Kidney glomerular epithelial cell (primary cell): ENCODE data around the gene TM4SF5.

Source experiments
- DNase-seq: peaks from one replicate; lab custom pipeline; 2025; lab: John Stamatoyannopoulos, UW

The TM4SF5 gene

GRCh38 chr17:4747847-4748246 lies 23.8 kb upstream of the TM4SF5 start:
- no peak for DNase-seq

- DNase-seq: no peak
These were observed 23.0 kb upstream of the TM4SF5 start for GRCh38 chr17:4748686-4749085.

GRCh38 chr17:4750606-4751005 lies 21.1 kb upstream of the TM4SF5 start:
- DNase-seq: no peak

GRCh38 chr17:4751932-4752331 lies 19.8 kb upstream of the TM4SF5 start:
- no peak for DNase-seq

GRCh38 chr17:4753392-4753791 lies 18.3 kb upstream of the TM4SF5 start:
- no peak for DNase-seq

- DNase-seq: no peak
These were observed 11.9 kb upstream of the TM4SF5 start for GRCh38 chr17:4759776-4760236.

- no peak for DNase-seq
These were observed 7.1 kb upstream of the TM4SF5 start for GRCh38 chr17:4764595-4764994.

GRCh38 chr17:4766201-4766600 lies 5.5 kb upstream of the TM4SF5 start:
- no peak for DNase-seq

- no peak for DNase-seq
These were observed 5.0 kb upstream of the TM4SF5 start for GRCh38 chr17:4766723-4767122.

- DNase-seq: no peak
These were observed 3.4 kb upstream of the TM4SF5 start for GRCh38 chr17:4768298-4768697.

- peak; percentile 24 for DNase-seq
These were observed 2.1 kb upstream of the TM4SF5 start for GRCh38 chr17:4769628-4770027.

GRCh38 chr17:4772235-4772613 lies 538 bp downstream of the TM4SF5 start:
- no peak for DNase-seq

- DNase-seq: peak; percentile 44
These were observed 6.5 kb downstream of the TM4SF5 start for GRCh38 chr17:4777969-4778760.

- no peak for DNase-seq
These were observed 8.8 kb downstream of the TM4SF5 start for GRCh38 chr17:4780325-4780955.

GRCh38 chr17:4782652-4783051 lies 11.0 kb downstream of the TM4SF5 start:
- no peak for DNase-seq

- no peak for DNase-seq
These were observed 13.8 kb downstream of the TM4SF5 start for GRCh38 chr17:4785311-4786105.

GRCh38 chr17:4786106-4786511 lies 14.4 kb downstream of the TM4SF5 start, which contains the start of gene VMO1:
Gene VMO1, minus strand, starts transcription at chr17:4786364. Its CDS starts 12 bp downstream, at chr17:4786352.
- no peak for DNase-seq

GRCh38 chr17:4786516-4786915 lies 14.8 kb downstream of the TM4SF5 start:
- no peak for DNase-seq

- DNase-seq: no peak
These were observed 16.6 kb downstream of the TM4SF5 start for GRCh38 chr17:4788159-4788806.

- DNase-seq: no peak
These were observed 17.4 kb downstream of the TM4SF5 start, which contains the start of gene GLTPD2 for GRCh38 chr17:4788807-4789700. Gene GLTPD2, plus strand, starts transcription at chr17:4788964. Its CDS starts 48 bp downstream, at chr17:4789012.

- DNase-seq: peak; percentile 48
These were observed 17.9 kb downstream of the TM4SF5 start for GRCh38 chr17:4789701-4789950.
